Kidney epithelial cell (primary cell): ENCODE data around the gene GUCA2A. TPM values are rescaled to one million over a fixed set of nuclear protein-coding genes. Genes with fewer than 3 reads are reported as not detected.

Source experiments
- DNase-seq: peaks from one replicate; pipeline ENCODE4 v3.0.0-alpha.2; 2010; ENCODE audit warnings: low read depth
- H3K27me3 ChIP-seq: 2 replicates; pipeline ENCODE4 v1.6.0; 2011; ENCODE audit warnings: low read length; ENCODE audit not compliant: control insufficient read depth, insufficient read depth
- H3K36me3 ChIP-seq: 2 replicates; pipeline ENCODE4 v1.5.1; 2011; ENCODE audit warnings: low read length; ENCODE audit not compliant: control insufficient read depth, insufficient read depth
- H3K4me3 ChIP-seq: 2 replicates; pipeline ENCODE4 v1.5.1; 2011; ENCODE audit warnings: low read depth, mild to moderate bottlenecking, control low read depth, low read length
- total RNA-seq: library from RNA; depleted of rRNA; stranded (reverse); fragments of >200 nt; gene quantifications from 2 replicates; pipeline ENCODE4 v1.2.3, GENCODE V29; 2015
- TF ChIP-seq, protein P1 (sequence below): IDR thresholded peaks from 2 replicates; pipeline ENCODE4 v1.5.1; 2011; ENCODE audit warnings: mild to moderate bottlenecking, moderate library complexity, low read length, control low read depth, inconsistent platforms; ENCODE audit not compliant: insufficient read depth, poor library complexity, severe bottlenecking

GUCA2A gene
- total RNA-seq, 1 donor from 2014 or later, result not detected

DNA sequence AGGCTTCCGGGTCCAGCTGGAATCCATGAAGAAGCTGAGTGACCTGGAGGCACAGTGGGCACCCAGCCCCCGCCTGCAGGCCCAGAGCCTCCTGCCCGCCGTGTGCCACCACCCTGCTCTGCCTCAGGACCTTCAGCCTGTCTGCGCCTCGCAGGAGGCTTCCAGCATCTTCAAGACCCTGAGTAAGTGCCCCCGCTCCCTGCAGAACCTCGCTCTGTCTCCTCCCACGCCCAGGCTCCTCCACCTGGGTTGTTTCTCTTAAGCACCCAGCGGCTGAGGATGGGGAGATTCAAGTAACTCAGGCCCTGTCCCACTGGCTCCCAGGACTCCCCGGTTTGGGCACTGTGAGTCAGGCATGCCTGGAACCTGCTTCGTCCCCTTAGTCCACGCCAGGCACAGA, 9.9 kb downstream of the GUCA2A start:
- no peak for DNase-seq
- Histone ChIP-seq H3K27me3 (peaks cover 20% of the 10 kb centered on the region), H3K4me3 (no peak overlapping the region), H3K36me3 (no peaks in the 10 kb centered on the region)
- TF ChIP-seq, protein P1, sequence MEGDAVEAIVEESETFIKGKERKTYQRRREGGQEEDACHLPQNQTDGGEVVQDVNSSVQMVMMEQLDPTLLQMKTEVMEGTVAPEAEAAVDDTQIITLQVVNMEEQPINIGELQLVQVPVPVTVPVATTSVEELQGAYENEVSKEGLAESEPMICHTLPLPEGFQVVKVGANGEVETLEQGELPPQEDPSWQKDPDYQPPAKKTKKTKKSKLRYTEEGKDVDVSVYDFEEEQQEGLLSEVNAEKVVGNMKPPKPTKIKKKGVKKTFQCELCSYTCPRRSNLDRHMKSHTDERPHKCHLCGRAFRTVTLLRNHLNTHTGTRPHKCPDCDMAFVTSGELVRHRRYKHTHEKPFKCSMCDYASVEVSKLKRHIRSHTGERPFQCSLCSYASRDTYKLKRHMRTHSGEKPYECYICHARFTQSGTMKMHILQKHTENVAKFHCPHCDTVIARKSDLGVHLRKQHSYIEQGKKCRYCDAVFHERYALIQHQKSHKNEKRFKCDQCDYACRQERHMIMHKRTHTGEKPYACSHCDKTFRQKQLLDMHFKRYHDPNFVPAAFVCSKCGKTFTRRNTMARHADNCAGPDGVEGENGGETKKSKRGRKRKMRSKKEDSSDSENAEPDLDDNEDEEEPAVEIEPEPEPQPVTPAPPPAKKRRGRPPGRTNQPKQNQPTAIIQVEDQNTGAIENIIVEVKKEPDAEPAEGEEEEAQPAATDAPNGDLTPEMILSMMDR, result no peak

DNA sequence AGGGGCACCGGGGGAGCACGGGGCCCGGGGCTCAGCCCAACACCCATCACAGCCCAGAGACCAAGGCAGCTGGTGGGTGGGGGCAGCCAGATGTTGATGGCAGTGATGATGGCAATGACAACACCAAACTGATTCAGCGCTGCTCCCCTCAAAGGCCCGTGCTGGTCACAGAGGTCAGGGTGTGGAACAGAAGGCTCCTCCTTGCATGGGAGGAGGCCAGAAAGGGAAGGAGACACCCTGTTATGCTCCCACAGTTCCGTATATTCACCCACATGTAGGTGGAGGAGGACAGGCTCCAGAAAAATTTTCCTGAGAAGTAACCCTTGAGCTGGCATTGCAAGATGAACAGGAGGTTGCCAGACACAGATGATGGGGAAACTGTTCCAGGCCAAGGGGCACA, 10.9 kb downstream of the GUCA2A start:
- TF ChIP-seq, protein P1, result no peak
- H3K27me3 ChIP-seq, result peaks cover 23% of the 10 kb centered on the region
- DNase-seq, result no peak
- H3K36me3 ChIP-seq, result no peaks in the 10 kb centered on the region
- H3K4me3 ChIP-seq, result no peak overlapping the region

DNA sequence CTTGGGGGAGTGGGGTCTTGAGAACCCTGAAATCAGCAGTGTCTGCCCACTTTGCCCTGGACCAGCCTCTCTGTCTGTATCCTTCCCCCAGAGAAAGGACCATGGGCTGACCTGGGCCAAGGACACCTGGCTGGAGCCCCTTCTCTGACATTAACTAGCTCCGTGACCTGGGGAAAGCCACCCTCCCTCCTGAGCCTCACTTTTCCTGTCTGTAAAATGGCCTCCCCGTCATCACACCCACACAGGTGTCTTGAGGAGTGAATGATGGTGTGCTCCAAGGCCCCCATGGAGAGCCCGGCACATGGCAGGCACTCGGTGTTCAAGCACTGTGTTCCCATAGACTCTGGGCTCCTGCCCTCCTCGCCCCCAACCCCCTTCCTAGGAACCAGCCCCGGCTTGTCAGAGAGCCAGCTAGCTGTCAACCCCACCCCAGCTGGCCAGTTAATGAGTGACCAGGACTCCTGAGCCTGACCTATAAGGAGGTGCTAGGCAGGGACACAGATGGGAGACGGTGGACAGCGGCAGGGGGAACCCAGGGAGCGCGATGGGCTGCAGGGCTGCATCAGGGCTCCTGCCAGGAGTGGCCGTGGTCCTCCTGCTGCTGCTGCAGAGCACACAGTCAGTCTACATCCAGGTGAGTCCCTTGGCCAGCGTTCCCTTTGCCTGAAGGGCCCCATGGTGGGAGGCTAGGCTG, 11.5 kb downstream of the GUCA2A start, which contains the start of gene GUCA2B:
TSS of gene GUCA2B (plus strand) at position 504 of the 694 bp plus-strand sequence. CDS start at position 545, 41 bp downstream.
- H3K27me3 ChIP-seq, result peaks cover 23% of the 10 kb centered on the region
- no peak for DNase-seq
- no peaks in the 10 kb centered on the region for H3K36me3 ChIP-seq
- TF ChIP-seq, protein P1, result no peak
- H3K4me3 ChIP-seq, result no peak within 1 kb of the TSS

DNA sequence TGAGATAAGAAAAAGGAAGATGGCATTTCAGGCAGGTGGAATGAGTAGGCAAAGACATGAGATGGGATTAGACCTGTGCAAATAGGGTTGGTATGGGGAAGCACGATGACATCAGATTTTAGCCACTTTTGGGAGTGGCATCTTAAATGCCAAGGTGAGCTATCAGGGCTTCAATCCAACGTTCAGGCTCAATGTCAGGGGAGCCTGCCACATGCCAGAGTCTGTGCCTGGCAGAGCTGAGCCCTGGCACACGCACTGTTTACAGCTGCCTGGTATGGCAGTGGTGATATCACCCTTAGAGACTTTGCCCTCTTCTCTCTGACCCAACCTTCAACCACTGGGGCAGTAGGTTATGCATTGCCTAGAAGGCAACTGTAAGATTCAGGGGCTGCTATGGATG, 12.4 kb downstream of the GUCA2A start:
- Histone ChIP-seq H3K4me3 (no peak overlapping the region), H3K27me3 (peaks cover 23% of the 10 kb centered on the region), H3K36me3 (no peaks in the 10 kb centered on the region)
- no peak for DNase-seq
- TF ChIP-seq, protein P1, result no peak

DNA sequence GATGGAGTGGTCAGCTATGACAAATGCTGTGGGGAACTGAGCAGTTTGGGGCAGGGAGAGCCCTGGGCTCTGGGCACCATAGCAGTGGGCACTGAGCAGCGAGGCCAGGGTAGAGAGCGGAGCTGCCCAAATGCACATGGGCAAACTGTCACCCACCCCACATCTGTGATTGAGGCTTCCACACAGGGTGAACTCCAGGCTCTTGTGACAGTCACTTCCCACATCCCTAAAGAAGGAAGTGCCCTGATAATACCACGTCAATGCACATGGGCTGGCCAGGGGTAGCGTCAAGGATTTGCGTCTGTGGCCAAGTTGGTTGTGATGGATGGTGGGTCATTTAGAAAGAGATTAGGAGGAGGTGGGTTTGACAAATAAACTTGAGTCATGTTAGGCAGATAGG, 13.9 kb downstream of the GUCA2A start:
- H3K36me3 ChIP-seq, result no peaks in the 10 kb centered on the region
- H3K4me3 ChIP-seq, result no peak overlapping the region
- DNase-seq, result no peak
- TF ChIP-seq, protein P1, result no peak
- peaks cover 34% of the 10 kb centered on the region for H3K27me3 ChIP-seq

DNA sequence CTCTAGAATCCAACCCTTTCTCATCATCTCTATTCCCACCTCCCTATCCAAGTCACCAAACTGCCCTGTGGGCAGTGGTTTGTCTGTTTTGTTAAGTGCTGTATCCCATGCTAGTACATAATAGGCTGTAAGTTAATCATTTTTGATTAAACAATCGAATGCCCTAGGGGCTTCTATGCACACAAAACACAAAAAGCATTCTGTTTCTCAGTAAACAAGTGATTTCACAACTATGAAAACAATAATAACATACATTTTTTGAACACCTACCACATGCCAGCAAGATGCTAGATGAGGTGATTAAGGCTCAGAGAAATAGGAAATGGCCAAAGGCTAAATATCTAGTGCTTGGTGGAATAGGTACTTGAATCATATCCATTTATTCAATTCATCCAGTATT, 16.4 kb downstream of the GUCA2A start:
- TF ChIP-seq, protein P1, result no peak
- Histone ChIP-seq H3K4me3 (no peak overlapping the region), H3K36me3 (no peaks in the 10 kb centered on the region), H3K27me3 (peaks cover 42% of the 10 kb centered on the region)
- DNase-seq, result no peak
